AG10803 (cell line): ENCODE results near the gene INO80C.

Experiments
- DNase-seq: peaks from one replicate; pipeline ENCODE4 v3.0.0; 2010; ENCODE audit warnings: low read depth
- H3K4me3 ChIP-seq: 2 replicates; pipeline ENCODE4 v1.5.1; 2011; ENCODE audit warnings: mild to moderate bottlenecking, low read length, control low read depth
- TF ChIP-seq, protein P1 (sequence below): conservative IDR thresholded peaks from 2 replicates; pipeline ENCODE4 v1.5.1; 2011; ENCODE audit warnings: mild to moderate bottlenecking, low read length, control low read depth, inconsistent platforms

The INO80C gene

DNA sequence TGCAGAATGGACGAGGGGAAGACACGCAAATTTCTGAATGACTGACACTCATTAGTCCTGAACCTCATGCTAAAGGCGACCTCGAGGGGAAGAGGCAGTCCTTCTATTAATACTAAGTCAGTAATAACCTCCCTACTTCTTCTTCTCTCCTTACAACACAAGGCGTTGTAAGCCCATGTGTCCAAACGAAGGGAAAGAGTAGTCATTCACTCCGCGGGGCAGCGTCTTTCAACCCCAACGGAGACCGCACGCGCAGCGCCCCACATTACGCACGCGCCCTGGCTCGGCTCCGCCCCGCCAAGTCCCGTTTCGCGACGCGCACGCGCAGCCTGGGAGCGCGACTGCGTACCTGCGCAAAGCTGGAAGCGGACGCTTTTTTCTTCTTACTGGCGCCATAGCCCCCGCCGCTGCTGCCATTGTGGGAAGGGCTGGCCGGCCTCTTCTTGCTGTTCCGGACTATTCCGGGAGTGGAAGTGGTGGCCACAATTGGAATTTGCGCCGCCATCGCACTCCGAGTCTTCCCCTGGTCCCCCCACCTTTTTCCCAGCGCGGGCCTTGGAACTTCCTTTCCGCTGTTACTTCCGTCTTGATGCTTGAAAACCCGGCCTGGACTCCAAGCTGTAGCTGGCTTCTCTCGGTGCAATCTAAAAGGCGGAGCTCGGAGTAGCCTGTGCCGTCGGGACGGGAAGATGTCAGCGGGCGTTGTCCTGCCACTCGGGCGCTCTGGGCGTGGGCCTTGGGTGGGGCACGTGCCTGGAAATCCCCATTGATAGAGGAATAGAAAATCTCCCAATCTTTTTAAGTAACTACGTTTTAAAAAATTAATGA lies at the start of gene INO80C:
Gene INO80C (minus strand): TSS at position 591 of the 828 bp plus-strand sequence. CDS start 86 bp downstream, at position 505.
- DNase-seq = peak; percentile 93
- TF ChIP-seq, protein P1, sequence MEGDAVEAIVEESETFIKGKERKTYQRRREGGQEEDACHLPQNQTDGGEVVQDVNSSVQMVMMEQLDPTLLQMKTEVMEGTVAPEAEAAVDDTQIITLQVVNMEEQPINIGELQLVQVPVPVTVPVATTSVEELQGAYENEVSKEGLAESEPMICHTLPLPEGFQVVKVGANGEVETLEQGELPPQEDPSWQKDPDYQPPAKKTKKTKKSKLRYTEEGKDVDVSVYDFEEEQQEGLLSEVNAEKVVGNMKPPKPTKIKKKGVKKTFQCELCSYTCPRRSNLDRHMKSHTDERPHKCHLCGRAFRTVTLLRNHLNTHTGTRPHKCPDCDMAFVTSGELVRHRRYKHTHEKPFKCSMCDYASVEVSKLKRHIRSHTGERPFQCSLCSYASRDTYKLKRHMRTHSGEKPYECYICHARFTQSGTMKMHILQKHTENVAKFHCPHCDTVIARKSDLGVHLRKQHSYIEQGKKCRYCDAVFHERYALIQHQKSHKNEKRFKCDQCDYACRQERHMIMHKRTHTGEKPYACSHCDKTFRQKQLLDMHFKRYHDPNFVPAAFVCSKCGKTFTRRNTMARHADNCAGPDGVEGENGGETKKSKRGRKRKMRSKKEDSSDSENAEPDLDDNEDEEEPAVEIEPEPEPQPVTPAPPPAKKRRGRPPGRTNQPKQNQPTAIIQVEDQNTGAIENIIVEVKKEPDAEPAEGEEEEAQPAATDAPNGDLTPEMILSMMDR = no peak
- H3K4me3 ChIP-seq = peak within 1 kb of the TSS; percentile 86

- DNase-seq = no peak
- no peak overlapping the region for H3K4me3 ChIP-seq
- TF ChIP-seq, protein P1 = no peak
These were observed 49.3 kb upstream of the INO80C start for GRCh38 chr18:35547008-35547605.

- TF ChIP-seq, protein P1 = no peak
- DNase-seq = no peak
- H3K4me3 ChIP-seq = no peak overlapping the region
These were observed 44.6 kb upstream of the INO80C start for GRCh38 chr18:35542356-35542755.

- H3K4me3 ChIP-seq = no peak overlapping the region
- DNase-seq = no peak
- TF ChIP-seq, protein P1 = no peak
These were observed 37.5 kb upstream of the INO80C start for GRCh38 chr18:35535297-35535696.

GRCh38 chr18:35533916-35534405 lies 36.2 kb upstream of the INO80C start:
- H3K4me3 ChIP-seq = no peak overlapping the region
- TF ChIP-seq, protein P1 = no peak
- DNase-seq = no peak

- TF ChIP-seq, protein P1 = no peak
- H3K4me3 ChIP-seq = no peak overlapping the region
- DNase-seq = no peak
These were observed 31.1 kb upstream of the INO80C start for GRCh38 chr18:35528749-35529274.
